Stimulated activated CD8-positive, alpha-beta memory T cell treated with anti-CD3 and anti-CD28 coated beads, Interleukin-4, amount 100 ng/mL, for 48 hours (primary cell): Measurements from ENCODE around the gene COL9A1.
"Not testable (repeated sequence)": the region's sequence is repeated elsewhere in the genome, so short reads cannot be mapped to it uniquely, and the experiment has no call there.

Experiments used
- DNase-seq: peaks from one replicate; pipeline ENCODE4 v3.0.0-alpha.2; 2020

The COL9A1 gene

DNA sequence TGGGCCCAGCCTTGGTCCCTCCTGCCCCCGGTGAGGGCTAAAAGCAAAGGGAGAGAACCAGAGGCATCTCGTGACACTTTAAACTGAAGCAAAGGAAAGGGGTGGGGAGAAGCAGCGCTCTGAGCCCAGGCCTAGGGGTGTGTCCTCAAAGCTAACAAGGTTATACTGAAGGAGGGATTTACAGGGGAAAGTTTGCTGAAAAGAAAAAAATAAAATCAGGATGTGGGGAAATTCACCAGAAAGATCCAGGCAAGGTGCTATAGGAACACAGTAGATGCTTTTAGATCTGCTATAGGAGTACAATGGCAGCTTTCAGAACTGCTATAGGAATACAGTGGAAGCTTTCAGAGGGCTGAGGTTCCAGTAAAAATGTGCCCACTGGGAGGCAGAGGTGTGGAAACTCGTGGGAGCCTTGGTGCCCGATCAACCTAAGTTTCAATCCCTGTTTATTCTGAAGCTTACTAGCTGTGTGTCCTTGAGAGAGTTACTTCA, at the start of gene COL9A1:
Gene COL9A1 (minus strand): TSS at position 51 of the 492 bp plus-strand sequence. CDS start 160 bp downstream, outside the sequence.
- no peak for DNase-seq

DNA sequence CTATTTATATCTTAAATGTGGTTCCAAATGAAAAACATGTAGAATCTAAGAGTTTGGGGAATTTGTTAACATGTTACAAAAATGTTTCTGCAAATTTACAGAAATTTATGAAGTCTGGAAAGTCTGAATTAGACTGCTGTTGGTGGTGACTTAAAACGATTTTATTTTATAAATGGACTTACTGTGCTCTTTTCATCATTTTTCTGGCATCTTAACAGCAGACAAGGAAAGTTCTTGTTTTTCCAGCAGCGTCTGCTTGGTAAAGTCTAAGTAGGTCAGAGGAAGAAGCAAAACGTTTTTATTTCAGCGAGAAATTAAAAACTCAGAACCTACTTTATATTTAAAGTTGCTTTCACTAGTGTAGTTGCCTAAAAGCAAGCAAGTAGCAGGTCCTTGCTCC, 48.6 kb upstream of the COL9A1 start:
- no peak for DNase-seq

DNA sequence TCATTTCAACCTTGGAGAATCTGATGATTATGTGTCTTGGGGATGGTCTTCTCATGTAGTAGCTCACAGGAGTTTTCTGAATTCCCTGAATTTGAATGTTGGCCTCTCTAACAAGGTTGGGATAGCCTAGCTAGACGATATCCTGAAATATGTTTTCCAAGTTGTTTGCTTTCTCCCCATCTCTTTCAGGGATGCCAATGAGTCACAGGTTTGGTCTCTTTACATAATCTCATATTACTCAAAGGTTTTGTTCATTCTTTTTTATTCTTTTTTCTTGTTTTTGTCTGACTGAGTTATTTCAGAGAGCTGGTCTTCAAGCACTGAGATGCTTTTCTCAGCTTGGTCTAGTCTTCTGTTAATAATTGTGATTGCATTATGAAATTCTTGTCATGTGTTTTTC, 42.7 kb upstream of the COL9A1 start:
- no peak for DNase-seq

DNA sequence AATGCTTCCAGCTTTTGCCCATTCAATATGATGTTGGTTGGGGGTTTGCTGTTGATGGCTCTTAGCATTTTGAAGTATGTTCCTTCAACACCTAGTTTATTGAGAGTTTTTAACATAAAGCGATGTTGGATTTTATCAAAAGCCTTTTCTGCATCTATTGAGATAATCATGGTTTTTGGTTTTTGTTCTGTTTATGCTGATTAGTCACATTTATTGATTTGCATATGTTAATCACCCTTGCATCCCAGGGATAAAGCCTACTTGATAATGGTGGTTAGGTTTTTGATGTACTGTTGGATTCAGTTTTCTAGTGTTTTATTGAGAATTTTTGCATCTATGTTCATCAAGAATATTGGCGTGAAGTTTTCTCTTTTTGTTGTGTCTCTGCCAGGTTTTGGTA, 40.4 kb upstream of the COL9A1 start:
- DNase-seq: no peak

DNA sequence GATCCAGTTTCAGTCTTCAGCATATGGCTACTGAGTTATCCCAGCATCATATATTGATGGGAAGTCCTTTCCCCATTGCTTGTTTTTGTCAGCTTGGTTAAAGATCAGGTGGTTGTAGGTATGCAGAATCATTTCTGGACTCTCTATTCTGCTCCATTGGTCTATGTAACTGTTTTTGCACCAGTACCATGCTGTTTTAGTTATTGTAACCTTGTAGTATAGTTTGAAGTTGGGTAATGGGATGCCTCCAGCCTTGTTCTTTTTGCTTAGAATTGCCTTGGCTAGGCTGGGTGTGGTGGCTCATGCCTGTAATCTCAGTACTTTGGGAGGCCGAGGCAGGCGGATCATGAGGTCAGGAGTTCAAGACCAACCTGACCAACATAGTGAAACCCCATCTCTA, 36.9 kb upstream of the COL9A1 start:
- DNase-seq: not testable (repeated sequence)

DNA sequence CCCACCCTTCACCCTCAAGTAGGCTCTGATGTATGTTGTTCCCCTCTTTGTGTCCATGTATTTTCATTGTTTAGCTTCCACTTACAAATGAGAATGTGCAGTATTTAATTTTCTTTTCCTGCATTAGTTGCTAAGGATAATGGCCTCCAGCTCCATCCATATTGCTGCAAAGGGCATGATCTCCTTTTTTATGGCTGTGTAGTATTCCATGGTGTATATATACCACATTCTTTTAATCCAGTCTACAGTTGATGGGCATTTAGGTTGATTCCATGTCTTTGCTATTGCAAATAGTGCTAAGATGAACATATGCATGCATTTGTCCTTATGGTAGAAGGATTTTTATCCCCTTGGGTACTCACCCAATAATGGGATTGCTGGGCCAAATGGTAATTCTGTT, 35.9 kb upstream of the COL9A1 start:
- no peak for DNase-seq

DNA sequence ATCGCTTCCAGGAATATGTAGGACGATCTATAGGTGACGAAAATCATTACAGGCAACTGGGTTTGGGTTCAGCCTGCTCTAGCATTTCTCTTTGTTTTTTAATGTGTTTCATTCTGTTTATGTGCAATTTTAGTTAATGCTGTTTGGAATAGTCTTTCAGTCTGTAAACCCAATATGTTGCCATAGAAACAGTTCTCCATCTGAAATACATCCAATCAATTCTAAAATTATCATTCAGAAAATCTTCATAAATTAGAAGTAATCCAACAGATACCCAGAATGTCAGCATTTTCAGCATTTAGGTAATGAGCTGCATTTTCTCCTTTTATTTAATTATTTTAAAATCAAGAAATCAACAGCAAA, 34.8 kb upstream of the COL9A1 start:
- no peak for DNase-seq

DNA sequence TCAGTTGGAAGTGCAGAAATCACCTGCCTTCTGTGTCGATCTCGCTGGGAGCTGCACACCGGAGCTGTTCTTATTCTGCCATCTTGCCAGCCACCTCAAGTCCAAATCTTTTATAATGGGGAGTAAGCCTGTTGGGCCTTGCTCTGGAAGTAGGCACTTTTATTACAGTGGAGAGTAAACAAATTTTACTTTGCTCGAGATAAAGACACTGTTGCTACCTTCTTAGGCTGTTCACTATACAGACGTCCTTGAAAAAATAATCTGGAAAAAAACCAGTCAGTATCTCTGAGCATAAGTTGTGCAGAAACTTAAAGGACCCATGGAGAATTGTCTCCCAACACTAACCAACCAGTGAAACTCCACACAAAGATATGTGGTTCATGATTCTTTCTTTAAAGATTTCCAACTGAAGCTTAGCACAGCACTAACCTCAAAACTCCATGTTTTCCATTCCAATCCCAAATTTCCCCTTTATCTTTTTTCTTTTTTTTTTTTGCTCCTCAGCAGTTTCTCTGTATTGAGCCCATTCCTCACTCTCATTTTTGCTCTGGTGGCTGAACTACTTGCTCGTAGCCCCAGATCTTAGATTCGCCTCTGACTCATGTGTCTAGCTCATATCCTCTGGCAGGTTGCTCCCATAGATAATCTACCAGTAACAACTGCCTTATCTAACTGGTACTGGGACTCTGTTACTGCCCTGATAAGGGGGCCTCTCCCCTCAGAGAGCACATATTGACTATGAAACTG, 34.3 kb upstream of the COL9A1 start:
- no peak for DNase-seq

DNA sequence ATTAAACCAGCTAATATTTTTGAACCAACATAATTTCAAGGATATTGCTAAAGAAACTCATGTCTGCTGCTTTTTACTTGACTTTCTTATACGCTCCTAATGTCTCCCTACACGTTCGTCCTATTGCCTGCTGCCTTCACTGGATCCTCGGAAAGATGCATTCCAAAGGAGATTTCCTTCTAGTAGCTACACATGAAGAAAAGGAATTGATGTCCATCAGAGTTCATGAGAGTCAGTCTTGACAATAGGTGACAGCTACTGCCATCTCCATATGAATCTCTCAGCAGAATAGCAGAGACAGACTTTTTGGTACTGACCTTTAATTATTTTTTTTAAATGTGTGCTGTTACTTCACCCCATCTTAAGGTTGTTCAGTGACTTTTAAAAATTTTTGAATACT, 24.2 kb upstream of the COL9A1 start:
- no peak for DNase-seq

DNA sequence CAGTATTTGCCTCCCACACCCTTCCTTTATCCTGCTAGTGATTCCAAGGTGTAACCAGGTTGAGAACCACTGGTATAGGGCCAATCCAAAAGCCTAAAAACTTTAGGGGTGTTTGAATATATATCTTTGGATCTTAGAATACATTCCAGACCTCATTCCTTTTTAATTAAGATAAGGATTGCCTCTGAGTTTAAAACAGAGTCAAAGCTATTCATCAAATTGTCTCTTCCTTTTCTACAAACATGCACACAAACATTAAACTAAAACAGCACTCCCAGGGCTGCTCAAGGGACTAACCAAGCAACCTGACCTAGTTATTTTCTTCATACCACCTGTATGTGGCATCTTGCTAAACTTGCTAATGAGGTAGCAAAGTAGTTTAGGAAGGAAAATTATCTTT, 22.1 kb upstream of the COL9A1 start:
- DNase-seq: no peak

DNA sequence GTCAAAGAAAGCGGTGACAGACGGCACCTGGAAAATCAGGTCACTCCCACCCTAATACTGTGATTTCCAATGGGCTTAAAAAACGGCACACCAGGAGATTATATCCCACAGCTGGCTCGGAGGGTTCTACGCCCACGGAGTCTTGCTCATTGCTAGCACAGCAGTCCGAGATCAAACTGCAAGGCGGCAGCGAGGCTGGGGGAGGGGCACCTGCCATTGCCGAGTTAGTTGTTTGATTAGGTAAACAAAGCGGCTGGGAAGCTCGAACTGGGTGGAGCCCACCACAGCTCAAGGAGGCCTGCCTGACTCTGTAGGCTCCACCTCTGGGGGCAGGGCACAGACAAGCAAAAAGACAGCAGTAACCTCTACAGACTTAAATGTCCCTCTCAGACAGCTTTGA, 14.9 kb upstream of the COL9A1 start:
- not testable (repeated sequence) for DNase-seq

DNA sequence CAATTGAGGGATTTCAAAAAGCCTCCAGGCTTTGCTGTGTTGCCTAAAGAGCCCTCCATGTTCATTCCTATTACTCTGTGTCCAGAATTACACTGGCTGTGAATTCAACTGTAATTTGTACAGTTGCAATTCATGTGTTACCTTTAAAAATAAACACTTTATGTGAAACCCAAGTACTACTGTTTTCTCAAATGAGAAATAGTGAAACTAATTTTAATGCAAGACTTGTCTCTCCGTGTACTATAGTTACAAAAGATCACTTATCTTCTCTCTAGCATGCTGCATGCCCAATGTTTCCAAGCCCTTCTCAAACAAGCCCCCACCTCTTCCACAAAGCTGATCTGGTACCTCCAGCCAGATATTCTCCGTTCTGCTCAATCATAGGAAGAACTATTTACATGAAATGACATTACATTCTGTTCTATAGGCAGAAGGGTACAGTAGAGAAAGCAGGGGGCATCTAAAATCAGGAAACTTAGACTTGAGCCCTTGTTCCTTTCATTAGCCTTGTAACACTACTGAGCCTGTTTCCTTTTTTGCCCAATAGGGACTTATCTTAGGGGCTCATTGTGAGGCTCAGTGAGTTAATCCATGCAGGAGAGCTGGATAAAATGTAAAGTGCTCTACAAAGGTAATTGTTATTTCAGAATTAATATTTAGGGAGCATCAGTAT, 12.3 kb upstream of the COL9A1 start:
- no peak for DNase-seq

DNA sequence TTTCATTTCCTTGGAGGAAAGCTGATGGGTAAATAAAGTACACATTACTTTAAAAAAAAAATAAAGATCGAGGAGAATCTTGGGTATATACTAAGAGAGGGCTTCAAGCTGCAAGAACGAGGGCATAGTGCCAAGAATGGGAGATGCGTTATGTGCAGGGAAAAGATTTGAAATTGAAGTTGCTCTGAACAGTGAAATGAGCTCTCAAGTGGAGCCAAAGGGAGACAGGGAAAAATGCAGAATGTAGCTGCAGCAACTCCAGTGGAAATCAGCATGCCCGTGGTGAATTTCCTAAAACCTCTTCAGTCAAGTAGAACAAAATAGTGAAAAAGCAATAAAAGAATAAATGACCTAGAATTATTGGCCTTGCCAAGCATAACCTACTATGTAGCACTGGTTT, 11.4 kb upstream of the COL9A1 start:
- no peak for DNase-seq

DNA sequence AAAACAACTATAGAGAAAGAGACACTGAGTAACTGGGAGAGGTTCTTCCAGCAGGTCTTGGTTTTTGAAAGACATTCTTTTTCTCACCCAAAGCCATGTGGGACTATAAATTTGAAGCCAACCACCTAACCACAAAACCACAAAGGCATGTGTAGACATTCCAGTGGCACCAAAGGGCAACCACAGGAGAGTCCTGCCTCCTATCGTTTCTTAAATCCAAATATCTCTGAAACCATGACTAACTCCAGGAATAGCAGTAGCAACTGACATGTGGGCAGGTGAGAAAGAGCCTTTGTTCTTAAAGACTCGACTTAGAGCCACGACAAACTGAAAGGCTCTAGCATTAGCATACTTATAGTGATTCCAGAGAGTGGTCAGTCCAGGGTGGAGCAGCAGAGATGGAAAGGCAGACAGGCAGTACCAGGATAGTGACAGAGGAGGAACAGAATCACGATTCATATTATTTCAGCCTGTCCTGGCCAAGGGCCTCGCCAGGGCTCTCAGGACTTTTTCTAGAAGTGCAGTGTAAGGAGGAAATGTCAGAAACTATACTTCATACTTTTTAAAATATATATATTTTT, 9.4 kb upstream of the COL9A1 start:
- no peak for DNase-seq

DNA sequence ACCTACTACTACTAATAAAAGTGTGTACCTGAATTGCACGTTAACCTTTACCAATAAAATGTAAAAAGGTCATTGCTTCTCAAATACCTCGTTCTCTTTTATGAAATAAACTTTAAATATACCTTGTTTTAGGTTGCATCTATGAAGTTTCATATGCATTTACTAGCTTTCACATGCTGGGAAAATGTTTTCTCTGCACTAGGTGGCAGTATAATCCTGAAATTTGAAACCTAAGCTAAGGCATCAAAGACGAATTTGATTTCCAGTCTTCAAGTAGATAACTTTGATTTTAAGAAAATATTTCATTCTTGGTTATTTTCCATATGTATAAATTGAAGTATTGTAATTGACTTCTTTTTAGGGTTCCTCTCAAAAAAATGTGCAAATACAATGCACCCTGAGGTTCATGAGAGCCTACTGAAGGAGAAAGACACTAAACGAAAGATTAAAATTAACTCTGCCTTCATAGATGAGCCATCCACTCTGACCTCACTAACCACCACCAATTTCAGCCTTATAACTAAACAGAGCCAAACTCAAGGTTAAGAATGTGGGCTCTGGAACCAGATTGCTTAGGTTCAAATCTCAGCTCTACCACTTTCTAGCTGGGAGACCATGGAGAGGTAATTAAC, 7.3 kb upstream of the COL9A1 start:
- no peak for DNase-seq

DNA sequence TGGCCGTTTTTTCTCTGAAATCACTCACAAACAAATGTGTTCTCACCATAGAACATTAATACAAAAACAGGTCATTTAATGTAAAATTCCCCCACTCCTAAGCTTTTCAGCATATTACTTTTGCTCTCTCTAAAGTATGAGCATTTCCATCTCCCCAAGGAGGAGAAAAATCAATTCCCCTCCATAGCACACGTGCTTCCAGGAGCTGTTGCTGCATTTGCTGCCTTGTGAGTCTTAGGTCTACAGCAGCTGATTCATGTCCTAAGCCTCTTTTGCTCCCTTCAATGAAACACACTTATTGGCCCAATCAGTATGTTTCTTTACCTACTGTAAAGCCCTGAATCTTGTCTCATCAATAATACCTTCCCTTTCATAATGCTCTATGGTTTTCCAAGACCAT, 6.4 kb upstream of the COL9A1 start:
- DNase-seq: no peak

DNA sequence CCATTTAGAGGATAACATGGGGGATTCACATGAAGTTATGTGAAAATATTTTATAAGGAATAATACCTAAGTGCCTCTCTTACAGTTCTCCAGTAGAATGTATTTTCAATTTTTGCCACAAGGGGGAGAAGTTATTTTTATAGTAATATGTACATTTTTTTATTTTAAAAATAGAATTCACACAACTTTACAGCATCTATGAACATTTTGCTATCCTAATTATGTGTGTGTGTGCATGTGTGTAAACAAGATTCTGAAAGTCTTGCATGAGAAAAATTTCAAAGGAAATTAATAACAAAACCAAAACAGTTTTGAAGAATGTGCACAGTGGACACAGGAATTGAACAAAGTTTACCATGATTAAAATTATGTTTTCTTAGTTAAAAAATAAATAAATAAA, 5.3 kb upstream of the COL9A1 start:
- not testable (repeated sequence) for DNase-seq

DNA sequence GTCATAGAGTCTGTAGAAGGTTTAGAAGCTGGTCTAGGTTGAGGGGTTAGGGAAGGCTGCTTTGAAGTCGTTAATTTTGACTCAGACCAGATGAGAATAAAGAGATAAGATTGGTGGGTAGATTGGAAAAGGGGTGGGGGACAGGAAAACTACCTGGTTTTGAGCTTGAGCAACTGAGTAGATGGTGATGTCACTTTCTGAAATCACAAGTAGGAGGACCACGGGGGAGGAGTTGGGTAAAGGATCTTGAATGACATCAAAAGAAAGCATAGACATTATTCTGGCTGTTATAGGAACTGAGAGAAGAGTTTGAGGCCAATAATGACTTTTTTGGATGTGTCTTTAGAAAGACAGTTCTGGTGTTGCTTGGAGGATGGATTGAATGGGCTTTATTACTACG, 4.1 kb upstream of the COL9A1 start:
- no peak for DNase-seq

DNA sequence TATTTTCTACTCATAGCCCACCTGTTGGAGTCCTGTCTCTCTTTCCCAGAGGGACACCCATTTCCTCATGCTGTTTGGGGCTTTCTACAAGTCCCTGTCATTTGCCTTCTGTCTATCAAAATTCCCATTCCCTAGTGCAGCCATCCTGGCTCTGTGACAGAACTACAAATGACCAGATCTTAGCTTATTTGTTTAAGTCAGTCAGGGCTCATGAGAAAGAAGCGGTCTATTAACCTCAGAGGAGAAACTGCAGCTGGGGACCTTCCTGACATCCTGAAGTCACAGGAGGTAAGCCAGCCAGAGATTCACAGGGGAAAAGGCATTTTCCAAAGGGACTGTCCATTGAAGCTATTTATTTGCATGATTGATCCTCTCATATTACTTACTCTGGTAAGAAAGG, 1.7 kb upstream of the COL9A1 start:
- no peak for DNase-seq

DNA sequence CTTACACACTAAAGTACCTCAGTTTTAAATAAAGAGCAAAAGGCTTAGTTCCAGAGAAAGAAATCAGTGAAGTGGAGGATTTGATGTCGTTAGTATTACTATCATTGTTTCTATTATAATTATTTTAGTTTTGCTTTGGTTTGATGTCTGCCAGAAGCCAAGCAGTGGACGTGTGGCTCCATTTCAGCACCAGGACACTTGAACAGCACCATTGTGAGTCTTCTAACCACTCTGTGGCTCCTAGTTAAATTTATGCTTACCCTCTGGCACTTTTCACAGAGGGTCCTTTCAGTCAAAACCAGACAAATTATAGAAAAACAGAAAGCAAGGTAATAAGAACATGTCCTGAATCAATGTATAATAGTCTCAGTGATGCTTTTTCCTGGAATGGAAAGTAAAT, 3.4 kb downstream of the COL9A1 start:
- DNase-seq: no peak

DNA sequence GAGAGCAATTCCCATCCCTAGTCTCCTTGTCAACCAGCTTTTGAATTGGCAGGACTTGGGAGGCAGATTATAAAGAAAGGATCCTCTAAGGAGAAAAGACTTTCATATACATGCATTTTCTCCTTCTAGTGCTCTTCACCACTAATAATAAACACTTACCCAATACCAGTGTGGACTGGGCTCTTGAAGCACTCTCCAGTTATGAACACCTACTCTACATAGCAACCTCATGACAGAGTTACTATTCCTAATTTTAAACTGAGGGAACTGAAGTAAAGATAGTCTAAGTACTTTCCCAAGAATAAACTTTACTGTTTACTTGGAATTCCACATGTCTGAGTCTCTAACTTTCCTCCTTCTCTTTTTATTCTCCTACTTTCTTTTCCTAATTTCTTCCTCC, 4.8 kb downstream of the COL9A1 start:
- DNase-seq: no peak

DNA sequence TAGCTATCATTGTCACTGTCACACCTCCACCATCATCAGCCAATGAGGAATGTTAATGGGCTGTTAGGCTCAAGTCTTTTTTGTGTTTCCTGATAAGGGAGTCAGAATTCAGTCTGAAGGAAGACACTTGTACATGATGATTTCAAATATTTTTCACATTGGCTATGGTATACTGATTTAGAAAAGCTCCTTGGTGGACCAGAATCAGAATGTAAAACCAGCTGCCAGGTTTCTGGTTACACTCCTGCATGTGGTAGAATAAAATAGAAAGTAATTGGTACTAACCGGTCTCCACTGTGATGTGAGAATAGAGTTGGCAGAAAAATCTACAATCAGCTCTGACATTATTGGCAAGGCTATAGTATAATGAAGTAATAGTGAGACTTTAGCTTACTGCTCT, 10.7 kb downstream of the COL9A1 start:
- no peak for DNase-seq

DNA sequence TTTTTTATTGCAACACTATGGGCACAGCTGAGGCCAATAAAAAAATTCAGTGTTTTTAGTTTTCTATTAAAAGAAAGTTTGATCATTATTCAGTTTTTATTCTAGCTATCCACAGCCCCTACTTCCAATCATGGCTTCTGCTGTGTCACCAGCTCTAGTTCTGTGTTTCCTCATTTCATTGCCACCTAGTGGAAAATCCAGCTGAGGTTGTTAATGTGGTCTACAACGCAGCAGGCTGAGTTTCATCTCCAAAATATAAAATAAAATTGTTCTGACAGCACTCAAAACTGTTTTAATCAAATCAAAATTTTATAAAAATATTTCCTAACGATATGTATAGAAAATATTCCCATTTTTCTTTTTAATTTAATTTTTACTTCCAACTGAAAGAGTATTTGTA, 13.6 kb downstream of the COL9A1 start:
- no peak for DNase-seq

DNA sequence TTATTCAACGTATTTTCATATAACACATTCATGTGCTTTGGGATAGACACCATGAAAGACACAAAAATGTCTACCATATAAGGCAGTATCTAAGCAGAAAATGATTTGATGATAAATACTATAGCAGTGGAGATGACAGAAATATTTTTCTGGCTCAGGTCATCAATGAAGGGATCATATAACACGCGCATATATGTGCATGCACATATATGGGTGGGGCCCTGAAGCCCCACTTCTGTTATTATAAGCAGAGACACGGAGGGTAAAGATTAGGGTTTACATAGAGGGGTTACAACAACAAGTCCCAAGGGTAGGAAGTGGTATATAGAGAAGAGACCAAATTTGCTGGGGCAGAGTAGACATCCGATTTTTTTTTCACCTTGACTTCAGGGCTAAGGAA, 16.0 kb downstream of the COL9A1 start:
- DNase-seq: no peak
